SK-N-SH (cell line): ENCODE data around the gene HOPX. TPM values are rescaled to one million over a fixed set of nuclear protein-coding genes. Genes with fewer than 3 reads are reported as not detected.

Source experiments
- CTCF ChIA-PET: fragments of 300-600, 350-600 bp; formaldehyde crosslinking; extraction: SDS; loops from one replicate; lab custom pipeline; 2021; lab: Yijun Ruan, JAX
- POLR2A ChIA-PET: fragments of 350-600 bp; sonication (Branson Sonifier 250); formaldehyde crosslinking; extraction: SDS; loops from one replicate; lab custom pipeline; 2020; ENCODE audit warnings: antibody characterized with exemption, inconsistent platforms; lab: Yijun Ruan, JAX
- DNase-seq: peaks from one replicate; pipeline ENCODE4 v3.0.0; 2012
- H2AFZ ChIP-seq: fragments of 200-600 bp; sonication (generic); 2 replicates; pipeline ENCODE4 v1.8.1; 2016; ENCODE audit warnings: antibody characterized with exemption, mild to moderate bottlenecking, low read depth
- H3F3A ChIP-seq: fragments of 200-600 bp; sonication (generic); replicated peaks from 2 replicates; pipeline ENCODE3; 2016; ENCODE audit warnings: antibody characterized with exemption, mild to moderate bottlenecking; ENCODE audit not compliant: insufficient read depth
- H3K27ac ChIP-seq, 2 experiments: fragments of 200-500 bp in 1 of 2; fragments of 200-600 bp in 1 of 2; sonication (Bioruptor generic) in 1 of 2; sonication (generic), shearing (Covaris generic) in 1 of 2; 2 replicates each; pipeline versions ENCODE4 v1.5.1 to v1.6.1; 2014 to 2016; ENCODE audit warnings: low read depth in 2 of 2, inconsistent platforms in 1 of 2, low read length in 1 of 2, mild to moderate bottlenecking in 1 of 2, mixed read lengths in 1 of 2
- H3K27me3 ChIP-seq: fragments of 200-600 bp; sonication (generic), shearing (Covaris generic); 2 replicates; pipeline ENCODE4 v1.6.1; 2016; ENCODE audit warnings: mixed run types; ENCODE audit not compliant: insufficient read depth
- H3K36me3 ChIP-seq, 2 experiments: fragments of 200-500 bp in 1 of 2; fragments of 200-600 bp in 1 of 2; sonication (Bioruptor generic) in 1 of 2; sonication (generic) in 1 of 2; replicated peaks in 1 of 2; 2 replicates each; pipeline versions ENCODE3 to v1.5.1; 2014 to 2016; ENCODE audit warnings: low read length in 1 of 2, mild to moderate bottlenecking in 1 of 2; ENCODE audit not compliant: insufficient read depth in 2 of 2, control insufficient read depth in 1 of 2
- H3K4me1 ChIP-seq, 2 experiments: fragments of 200-500 bp in 1 of 2; fragments of 200-600 bp in 1 of 2; sonication (Bioruptor generic) in 1 of 2; sonication (generic), shearing (Covaris generic) in 1 of 2; 2 replicates each; pipeline versions ENCODE4 v1.5.1 to v1.6.1; 2014 to 2016; ENCODE audit warnings: low read depth in 1 of 2, low read length in 1 of 2, mixed run types in 1 of 2; ENCODE audit not compliant: insufficient read depth in 2 of 2, control insufficient read depth in 1 of 2
- H3K4me2 ChIP-seq: fragments of 200-600 bp; sonication (generic), shearing (Covaris generic); 2 replicates; pipeline ENCODE4 v1.6.1; 2017; ENCODE audit warnings: mixed run types
- H3K4me3 ChIP-seq, 2 experiments: fragments of 200-500 bp in 1 of 2; fragments of 200-600 bp in 1 of 2; sonication (Bioruptor generic) in 1 of 2; sonication (generic), shearing (Covaris generic) in 1 of 2; 2 replicates each; pipeline versions ENCODE4 v1.5.1 to v1.8.1; 2014 to 2016; ENCODE audit warnings: low read depth in 2 of 2, inconsistent platforms in 1 of 2, low read length in 1 of 2, mild to moderate bottlenecking in 1 of 2, mixed read lengths in 1 of 2, moderate library complexity in 1 of 2
- H3K79me2 ChIP-seq: fragments of 200-600 bp; sonication (generic); 2 replicates; pipeline ENCODE4 v1.8.1; 2017; ENCODE audit warnings: mild to moderate bottlenecking; ENCODE audit not compliant: insufficient read depth
- H3K9ac ChIP-seq: fragments of 200-600 bp; sonication (generic); 2 replicates; pipeline ENCODE4 v1.6.1; 2017; ENCODE audit warnings: mixed run types
- H3K9me2 ChIP-seq: fragments of 200-600 bp; sonication (generic); 2 replicates; pipeline ENCODE4 v1.6.1; 2017; ENCODE audit warnings: mixed run types
- H3K9me3 ChIP-seq: fragments of 200-600 bp; sonication (generic); 2 replicates; pipeline ENCODE4 v1.6.1; 2017; ENCODE audit warnings: mixed run types, mild to moderate bottlenecking, moderate library complexity
- H4K20me1 ChIP-seq: fragments of 200-600 bp; sonication (generic); 2 replicates; pipeline ENCODE4 v1.6.1; 2017; ENCODE audit warnings: mild to moderate bottlenecking, mixed run types; ENCODE audit not compliant: insufficient read depth
- EZH2phosphoT487 ChIP-seq: fragments of 200-600 bp; sonication (generic); IDR thresholded peaks from 2 replicates; pipeline ENCODE4 v1.6.1; 2017; ENCODE audit warnings: low read depth, mixed run types, mild to moderate bottlenecking, antibody characterized with exemption, moderate library complexity, borderline replicate concordance
- FOXM1 ChIP-seq: IDR thresholded peaks from 2 replicates; pipeline ENCODE4 v1.4.0; 2012; ENCODE audit warnings: low read depth, mild to moderate bottlenecking
- GABPA ChIP-seq: IDR thresholded peaks from 2 replicates; pipeline ENCODE4 v1.4.0; 2012; ENCODE audit warnings: low read depth, mild to moderate bottlenecking
- GATA2 ChIP-seq: sonication (generic); formaldehyde crosslinking; IDR thresholded peaks from 2 replicates; pipeline ENCODE4 v1.5.0; 2020; ENCODE audit warnings: mild to moderate bottlenecking, missing genetic modification reagents
- MEF2A ChIP-seq: IDR thresholded peaks from 2 replicates; pipeline ENCODE4 v1.4.0; 2012; ENCODE audit warnings: low read depth, borderline replicate concordance
- MXI1 ChIP-seq: IDR thresholded peaks from 2 replicates; pipeline ENCODE4 v1.6.1; 2012; ENCODE audit warnings: mild to moderate bottlenecking, low read depth, low read length, improper control_type of control experiment
- NFIC ChIP-seq: IDR thresholded peaks from 2 replicates; pipeline ENCODE4 v1.4.0; 2012; ENCODE audit warnings: borderline replicate concordance
- RCOR1 ChIP-seq: fragments of 150-350 bp; IDR thresholded peaks from 2 replicates; pipeline ENCODE4 v1.6.1; 2017; ENCODE audit warnings: antibody characterized with exemption, low read length
- RXRA ChIP-seq: IDR thresholded peaks from 2 replicates; pipeline ENCODE4 v1.4.0; 2012; ENCODE audit warnings: low read depth, mild to moderate bottlenecking, borderline replicate concordance
- SIN3A ChIP-seq: IDR thresholded peaks from 2 replicates; pipeline ENCODE4 v1.6.1; 2012; ENCODE audit warnings: low read depth, mild to moderate bottlenecking, low read length, moderate library complexity, borderline replicate concordance
- TCF12 ChIP-seq: IDR thresholded peaks from 2 replicates; pipeline ENCODE4 v1.4.0; 2012
- TEAD4 ChIP-seq: IDR thresholded peaks from 2 replicates; pipeline ENCODE4 v1.4.0; 2012; ENCODE audit warnings: mild to moderate bottlenecking, borderline replicate concordance; ENCODE audit not compliant: insufficient read depth
- YY1 ChIP-seq: IDR thresholded peaks from 2 replicates; pipeline ENCODE4 v1.4.0; 2012; ENCODE audit warnings: low read depth, mild to moderate bottlenecking
- WGBS: methylation state at CpG from one replicate; pipeline ENCODE4 v1.1.6; 2017; ENCODE audit warnings: low lambda C conversion rate; 5-methylcytosine and 5-hydroxymethylcytosine counted together
- polyA plus RNA-seq, 3 experiments: library from polyadenylated mRNA; depleted of rRNA; stranded (reverse); fragments of >200 nt; gene quantifications; 2 replicates each; pipeline ENCODE4 v1.2.3, GENCODE V29; 2012
- TF ChIP-seq, protein P1 (sequence below): IDR thresholded peaks from 2 replicates; pipeline ENCODE4 v1.4.0; 2012; ENCODE audit warnings: low read depth, borderline replicate concordance
- TF ChIP-seq, protein P2 (sequence below): IDR thresholded peaks from 2 replicates; pipeline ENCODE4 v1.4.0; 2012; ENCODE audit warnings: low read depth
- TF ChIP-seq, protein P3 (sequence below): IDR thresholded peaks from 2 replicates; pipeline ENCODE4 v1.4.0; 2012; ENCODE audit warnings: low read depth, borderline replicate concordance
- TF ChIP-seq, protein P4 (sequence below): IDR thresholded peaks from 2 replicates; pipeline ENCODE4 v1.6.1; 2012; ENCODE audit warnings: mild to moderate bottlenecking, low read depth, low read length, moderate library complexity
- TF ChIP-seq, protein P5 (sequence below): fragments of 200-600 bp; sonication (generic); IDR thresholded peaks from 2 replicates; pipeline ENCODE4 v1.6.1; 2017; ENCODE audit warnings: antibody characterized with exemption, mild to moderate bottlenecking, moderate library complexity
- TF ChIP-seq, protein P6 (sequence below): fragments of 150-350 bp; IDR thresholded peaks from 2 replicates; pipeline ENCODE4 v1.6.1; 2017; ENCODE audit warnings: antibody characterized with exemption, low read length, low read depth, borderline replicate concordance

Gene HOPX
- polyA plus RNA-seq, 1 of the 3 experiments (the other 2 are of a cell fraction): 0.05 TPM

DNA sequence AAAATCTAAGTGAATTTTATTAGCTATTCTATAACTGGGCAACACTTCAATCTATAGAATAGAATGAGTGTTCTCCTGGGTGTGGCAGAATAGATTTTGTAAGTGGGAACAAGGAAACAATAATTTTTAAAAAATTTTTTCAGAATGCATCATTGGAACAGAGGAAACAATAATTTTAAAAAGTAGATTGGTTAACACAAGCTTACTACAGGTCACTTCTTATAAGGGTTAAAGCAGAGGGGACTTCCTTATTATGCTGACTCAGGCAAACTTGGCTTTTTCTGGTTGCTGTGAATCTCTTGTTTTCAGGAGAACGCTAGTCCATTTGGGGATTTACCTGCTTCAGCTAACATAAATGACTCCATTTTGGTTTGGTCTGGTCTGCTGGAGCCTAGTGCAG lies 52.5 kb downstream of the HOPX start:
- TF ChIP-seq YY1: no peak
- no peak for TF ChIP-seq MXI1
- TF ChIP-seq RCOR1: no peak
- TF ChIP-seq TEAD4: no peak
- no peak for TF ChIP-seq SIN3A
- TF ChIP-seq FOXM1: no peak
- no peak for TF ChIP-seq NFIC
- TF ChIP-seq, protein P1, sequence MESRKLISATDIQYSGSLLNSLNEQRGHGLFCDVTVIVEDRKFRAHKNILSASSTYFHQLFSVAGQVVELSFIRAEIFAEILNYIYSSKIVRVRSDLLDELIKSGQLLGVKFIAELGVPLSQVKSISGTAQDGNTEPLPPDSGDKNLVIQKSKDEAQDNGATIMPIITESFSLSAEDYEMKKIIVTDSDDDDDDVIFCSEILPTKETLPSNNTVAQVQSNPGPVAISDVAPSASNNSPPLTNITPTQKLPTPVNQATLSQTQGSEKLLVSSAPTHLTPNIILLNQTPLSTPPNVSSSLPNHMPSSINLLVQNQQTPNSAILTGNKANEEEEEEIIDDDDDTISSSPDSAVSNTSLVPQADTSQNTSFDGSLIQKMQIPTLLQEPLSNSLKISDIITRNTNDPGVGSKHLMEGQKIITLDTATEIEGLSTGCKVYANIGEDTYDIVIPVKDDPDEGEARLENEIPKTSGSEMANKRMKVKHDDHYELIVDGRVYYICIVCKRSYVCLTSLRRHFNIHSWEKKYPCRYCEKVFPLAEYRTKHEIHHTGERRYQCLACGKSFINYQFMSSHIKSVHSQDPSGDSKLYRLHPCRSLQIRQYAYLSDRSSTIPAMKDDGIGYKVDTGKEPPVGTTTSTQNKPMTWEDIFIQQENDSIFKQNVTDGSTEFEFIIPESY: no peak
- no peak for TF ChIP-seq TCF12
- TF ChIP-seq RXRA: no peak
- TF ChIP-seq, protein P2, sequence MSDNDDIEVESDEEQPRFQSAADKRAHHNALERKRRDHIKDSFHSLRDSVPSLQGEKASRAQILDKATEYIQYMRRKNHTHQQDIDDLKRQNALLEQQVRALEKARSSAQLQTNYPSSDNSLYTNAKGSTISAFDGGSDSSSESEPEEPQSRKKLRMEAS: no peak
- TF ChIP-seq, protein P3, sequence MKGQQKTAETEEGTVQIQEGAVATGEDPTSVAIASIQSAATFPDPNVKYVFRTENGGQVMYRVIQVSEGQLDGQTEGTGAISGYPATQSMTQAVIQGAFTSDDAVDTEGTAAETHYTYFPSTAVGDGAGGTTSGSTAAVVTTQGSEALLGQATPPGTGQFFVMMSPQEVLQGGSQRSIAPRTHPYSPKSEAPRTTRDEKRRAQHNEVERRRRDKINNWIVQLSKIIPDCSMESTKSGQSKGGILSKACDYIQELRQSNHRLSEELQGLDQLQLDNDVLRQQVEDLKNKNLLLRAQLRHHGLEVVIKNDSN: no peak
- TF ChIP-seq GATA2 (CRISPR knock-in tag): no peak
- TF ChIP-seq EZH2phosphoT487: no peak
- no peak for TF ChIP-seq GABPA
- H4K20me1 ChIP-seq: no peaks in the 10 kb centered on the region; the same call in 1 of the 2 replicates
- POLR2A ChIA-PET: no interaction called here
- no peak overlapping the region for H3K9ac ChIP-seq
- H3K4me3 ChIP-seq: no peak overlapping the region
- no peaks in the 10 kb centered on the region for H3K9me2 ChIP-seq
- no peaks in the 10 kb centered on the region for H3K27me3 ChIP-seq
- peaks cover 17% of the 10 kb centered on the region for H3F3A ChIP-seq
- WGBS: 45% methylated on average over 1 of the region's 1 CpG
- H3K79me2 ChIP-seq: no peaks in the 10 kb centered on the region
- no peak overlapping the region for H3K27ac ChIP-seq
- no peaks in the 10 kb centered on the region for H3K36me3 ChIP-seq
- no peak for DNase-seq
- H3K4me1 ChIP-seq: peaks cover 0 to 12% of the 10 kb centered on the region in 2 experiments; a peak in 1 of 4 replicates
- CTCF ChIA-PET: interaction anchor here (2.1 kb wide), 1 partner anchor 10 kb away, joined by 6 read pairs; no protein-coding TSS in a partner anchor
- H3K9me3 ChIP-seq: no peaks in the 10 kb centered on the region
- H2AFZ ChIP-seq: no peak overlapping the region
- no peak overlapping the region for H3K4me2 ChIP-seq

DNA sequence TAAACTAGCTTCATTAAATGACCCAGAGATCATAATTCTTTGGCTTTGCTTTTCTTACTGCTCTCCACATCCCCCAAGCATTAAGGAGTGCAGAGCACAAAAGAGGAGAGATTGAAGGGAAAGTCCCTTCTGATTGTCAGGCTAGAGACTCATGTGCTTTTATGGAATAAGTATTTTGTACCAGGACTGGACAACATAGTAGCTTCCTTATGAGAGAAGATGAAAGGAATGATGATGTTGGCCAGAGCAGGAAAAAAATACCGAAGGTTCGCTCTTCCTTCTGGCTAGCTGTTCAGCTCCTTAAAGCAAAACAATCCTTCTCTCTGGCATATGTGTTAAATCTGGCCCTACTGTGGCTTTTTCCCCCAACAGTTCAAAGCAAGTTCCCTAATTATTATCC lies 53.1 kb downstream of the HOPX start:
- no peaks in the 10 kb centered on the region; the same call in 1 of the 2 replicates for H3K27me3 ChIP-seq
- no peaks in the 10 kb centered on the region; the same call in 1 of the 2 replicates for H4K20me1 ChIP-seq
- no peak overlapping the region for H2AFZ ChIP-seq
- H3K4me2 ChIP-seq: no peak overlapping the region
- no peaks in the 10 kb centered on the region for H3K9me2 ChIP-seq
- DNase-seq: no peak
- peaks cover 17% of the 10 kb centered on the region for H3F3A ChIP-seq
- no peaks in the 10 kb centered on the region for H3K36me3 ChIP-seq
- no peak overlapping the region for H3K9ac ChIP-seq
- no peak overlapping the region for H3K27ac ChIP-seq
- H3K79me2 ChIP-seq: no peaks in the 10 kb centered on the region
- no peak overlapping the region for H3K4me3 ChIP-seq
- ChIA-PET CTCF (interaction anchor here (1.0 to 2.1 kb wide), 2 partner anchors 9 to 12 kb away, joined by 3 to 6 read pairs; no protein-coding TSS in a partner anchor), POLR2A (no interaction called here)
- no peaks in the 10 kb centered on the region for H3K9me3 ChIP-seq
- 61% methylated on average over 2 of the region's 2 CpGs for WGBS
- H3K4me1 ChIP-seq: peaks cover 0 to 12% of the 10 kb centered on the region in 2 experiments; a peak in 1 of 4 replicates
- TF ChIP-seq, protein P4, sequence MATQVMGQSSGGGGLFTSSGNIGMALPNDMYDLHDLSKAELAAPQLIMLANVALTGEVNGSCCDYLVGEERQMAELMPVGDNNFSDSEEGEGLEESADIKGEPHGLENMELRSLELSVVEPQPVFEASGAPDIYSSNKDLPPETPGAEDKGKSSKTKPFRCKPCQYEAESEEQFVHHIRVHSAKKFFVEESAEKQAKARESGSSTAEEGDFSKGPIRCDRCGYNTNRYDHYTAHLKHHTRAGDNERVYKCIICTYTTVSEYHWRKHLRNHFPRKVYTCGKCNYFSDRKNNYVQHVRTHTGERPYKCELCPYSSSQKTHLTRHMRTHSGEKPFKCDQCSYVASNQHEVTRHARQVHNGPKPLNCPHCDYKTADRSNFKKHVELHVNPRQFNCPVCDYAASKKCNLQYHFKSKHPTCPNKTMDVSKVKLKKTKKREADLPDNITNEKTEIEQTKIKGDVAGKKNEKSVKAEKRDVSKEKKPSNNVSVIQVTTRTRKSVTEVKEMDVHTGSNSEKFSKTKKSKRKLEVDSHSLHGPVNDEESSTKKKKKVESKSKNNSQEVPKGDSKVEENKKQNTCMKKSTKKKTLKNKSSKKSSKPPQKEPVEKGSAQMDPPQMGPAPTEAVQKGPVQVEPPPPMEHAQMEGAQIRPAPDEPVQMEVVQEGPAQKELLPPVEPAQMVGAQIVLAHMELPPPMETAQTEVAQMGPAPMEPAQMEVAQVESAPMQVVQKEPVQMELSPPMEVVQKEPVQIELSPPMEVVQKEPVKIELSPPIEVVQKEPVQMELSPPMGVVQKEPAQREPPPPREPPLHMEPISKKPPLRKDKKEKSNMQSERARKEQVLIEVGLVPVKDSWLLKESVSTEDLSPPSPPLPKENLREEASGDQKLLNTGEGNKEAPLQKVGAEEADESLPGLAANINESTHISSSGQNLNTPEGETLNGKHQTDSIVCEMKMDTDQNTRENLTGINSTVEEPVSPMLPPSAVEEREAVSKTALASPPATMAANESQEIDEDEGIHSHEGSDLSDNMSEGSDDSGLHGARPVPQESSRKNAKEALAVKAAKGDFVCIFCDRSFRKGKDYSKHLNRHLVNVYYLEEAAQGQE: no peak
- TF ChIP-seq MXI1 (no peak), FOXM1 (no peak), MEF2A (no peak)
- TF ChIP-seq, protein P5, sequence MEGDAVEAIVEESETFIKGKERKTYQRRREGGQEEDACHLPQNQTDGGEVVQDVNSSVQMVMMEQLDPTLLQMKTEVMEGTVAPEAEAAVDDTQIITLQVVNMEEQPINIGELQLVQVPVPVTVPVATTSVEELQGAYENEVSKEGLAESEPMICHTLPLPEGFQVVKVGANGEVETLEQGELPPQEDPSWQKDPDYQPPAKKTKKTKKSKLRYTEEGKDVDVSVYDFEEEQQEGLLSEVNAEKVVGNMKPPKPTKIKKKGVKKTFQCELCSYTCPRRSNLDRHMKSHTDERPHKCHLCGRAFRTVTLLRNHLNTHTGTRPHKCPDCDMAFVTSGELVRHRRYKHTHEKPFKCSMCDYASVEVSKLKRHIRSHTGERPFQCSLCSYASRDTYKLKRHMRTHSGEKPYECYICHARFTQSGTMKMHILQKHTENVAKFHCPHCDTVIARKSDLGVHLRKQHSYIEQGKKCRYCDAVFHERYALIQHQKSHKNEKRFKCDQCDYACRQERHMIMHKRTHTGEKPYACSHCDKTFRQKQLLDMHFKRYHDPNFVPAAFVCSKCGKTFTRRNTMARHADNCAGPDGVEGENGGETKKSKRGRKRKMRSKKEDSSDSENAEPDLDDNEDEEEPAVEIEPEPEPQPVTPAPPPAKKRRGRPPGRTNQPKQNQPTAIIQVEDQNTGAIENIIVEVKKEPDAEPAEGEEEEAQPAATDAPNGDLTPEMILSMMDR: no peak
- TF ChIP-seq, protein P6, sequence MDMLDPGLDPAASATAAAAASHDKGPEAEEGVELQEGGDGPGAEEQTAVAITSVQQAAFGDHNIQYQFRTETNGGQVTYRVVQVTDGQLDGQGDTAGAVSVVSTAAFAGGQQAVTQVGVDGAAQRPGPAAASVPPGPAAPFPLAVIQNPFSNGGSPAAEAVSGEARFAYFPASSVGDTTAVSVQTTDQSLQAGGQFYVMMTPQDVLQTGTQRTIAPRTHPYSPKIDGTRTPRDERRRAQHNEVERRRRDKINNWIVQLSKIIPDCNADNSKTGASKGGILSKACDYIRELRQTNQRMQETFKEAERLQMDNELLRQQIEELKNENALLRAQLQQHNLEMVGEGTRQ: no peak
